ENCODE results near the gene CBX7.

- TF ChIP-seq CTCF (IDR thresholded peaks at IDR 0.05) (peak; percentile 70), ZFX (IDR thresholded peaks at IDR 0.05; ENCODE audit: borderline replicate concordance) (no peak)
Observed at GRCh38 chr22:39117585-39118191, 34.8 kb downstream of the CBX7 start.
